ENCODE data around the gene SPINK4.

The SPINK4 gene

DNA sequence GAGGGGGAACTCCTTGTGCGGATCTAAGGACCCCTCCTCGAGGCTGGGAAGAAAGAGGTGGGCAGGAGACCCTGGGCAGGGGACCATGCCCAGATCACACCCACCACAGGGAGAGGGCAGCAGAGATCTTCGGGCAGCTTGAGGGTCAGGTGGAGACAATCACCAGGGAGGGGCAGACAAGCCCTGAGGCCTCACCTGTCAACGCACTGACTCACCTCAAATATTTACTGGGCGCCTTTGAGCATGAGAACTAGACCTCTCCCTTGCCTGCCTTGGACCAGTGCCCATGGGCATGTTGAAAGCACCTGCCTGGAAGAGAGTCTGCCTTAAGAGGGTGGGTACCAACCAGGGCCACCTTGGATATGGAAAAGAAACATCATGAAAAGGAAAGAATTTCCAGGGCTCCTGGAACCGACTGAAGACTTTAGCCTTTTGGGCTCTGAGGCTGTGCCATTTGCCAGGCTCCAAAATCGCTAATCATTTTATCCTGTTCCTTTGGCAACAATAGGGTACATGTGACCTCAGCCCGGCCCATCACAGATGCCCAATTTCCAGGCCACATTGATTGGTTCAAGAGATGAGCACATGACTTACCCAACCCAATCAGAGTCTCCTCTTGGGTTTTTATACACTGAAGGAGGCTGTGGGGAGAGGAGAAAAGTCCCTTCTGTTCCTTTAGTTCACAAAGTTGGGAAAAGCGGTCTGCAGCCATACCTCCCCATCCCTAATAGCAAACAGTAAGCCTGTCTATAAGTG lies 10.4 kb upstream of the SPINK4 start:
- no peak overlapping the region for H3K4me3 ChIP-seq (replicated peaks in 1 of 2; ENCODE audit: low read depth in 2 of 2, low read length in 2 of 2)
- no peak for TF ChIP-seq CTCF (IDR thresholded peaks at IDR 0.05; ENCODE audit: low read depth, low read length)
- DNase-seq (ENCODE audit: low read depth in 2 of 2): no peak

- TF ChIP-seq CTCF (IDR thresholded peaks at IDR 0.05; ENCODE audit: low read depth, low read length): no peak
- DNase-seq (ENCODE audit: low read depth in 2 of 2): no peak
- no peak overlapping the region for H3K4me3 ChIP-seq (replicated peaks in 1 of 2; ENCODE audit: low read depth in 2 of 2, low read length in 2 of 2)
Measured at GRCh38 chr9:33230756-33231622, 9.0 kb upstream of the SPINK4 start.

DNA sequence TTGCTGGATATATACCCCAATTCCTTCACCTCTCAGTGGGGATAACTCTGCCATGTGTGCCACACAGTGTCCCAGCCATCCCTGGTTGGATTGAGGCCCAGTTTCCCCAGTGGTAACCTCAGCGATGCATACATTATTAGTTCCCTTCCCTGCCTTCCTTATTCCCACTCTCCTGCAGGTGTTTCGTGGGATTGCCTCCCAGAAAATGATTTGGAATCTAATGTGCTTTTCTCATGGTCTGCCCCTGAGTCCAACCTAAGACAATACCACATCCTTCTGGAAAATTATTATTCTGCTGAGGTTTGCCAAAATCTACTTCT lies 8.4 kb upstream of the SPINK4 start:
- DNase-seq (ENCODE audit: low read depth in 2 of 2): no peak
- H3K4me3 ChIP-seq (replicated peaks in 1 of 2; ENCODE audit: low read depth in 2 of 2, low read length in 2 of 2): no peak overlapping the region
- no peak for TF ChIP-seq CTCF (IDR thresholded peaks at IDR 0.05; ENCODE audit: low read depth, low read length)

DNA sequence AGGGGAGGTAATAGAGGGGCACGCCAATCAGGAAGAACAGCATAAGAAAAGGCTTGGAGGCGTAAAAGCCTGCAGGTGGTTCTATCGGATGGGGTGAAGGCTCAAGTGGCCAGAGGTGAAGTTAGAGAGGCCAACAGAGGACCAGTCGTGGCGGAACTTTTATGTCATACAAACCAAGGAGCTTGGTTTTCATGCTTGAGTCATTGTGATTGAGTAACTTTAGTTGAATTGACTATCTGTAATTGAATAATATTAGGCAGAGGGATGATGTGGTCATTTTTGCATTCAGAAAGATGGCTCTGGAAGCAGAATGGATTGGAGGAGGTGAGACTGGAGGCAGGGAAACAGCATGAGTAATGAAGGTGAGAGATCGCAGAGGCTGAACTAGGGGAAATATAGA lies 7.2 kb upstream of the SPINK4 start:
- TF ChIP-seq CTCF (IDR thresholded peaks at IDR 0.05; ENCODE audit: low read depth, low read length): no peak
- DNase-seq (ENCODE audit: low read depth in 2 of 2): no peak
- H3K4me3 ChIP-seq (replicated peaks in 1 of 2; ENCODE audit: low read depth in 2 of 2, low read length in 2 of 2): no peak overlapping the region

DNA sequence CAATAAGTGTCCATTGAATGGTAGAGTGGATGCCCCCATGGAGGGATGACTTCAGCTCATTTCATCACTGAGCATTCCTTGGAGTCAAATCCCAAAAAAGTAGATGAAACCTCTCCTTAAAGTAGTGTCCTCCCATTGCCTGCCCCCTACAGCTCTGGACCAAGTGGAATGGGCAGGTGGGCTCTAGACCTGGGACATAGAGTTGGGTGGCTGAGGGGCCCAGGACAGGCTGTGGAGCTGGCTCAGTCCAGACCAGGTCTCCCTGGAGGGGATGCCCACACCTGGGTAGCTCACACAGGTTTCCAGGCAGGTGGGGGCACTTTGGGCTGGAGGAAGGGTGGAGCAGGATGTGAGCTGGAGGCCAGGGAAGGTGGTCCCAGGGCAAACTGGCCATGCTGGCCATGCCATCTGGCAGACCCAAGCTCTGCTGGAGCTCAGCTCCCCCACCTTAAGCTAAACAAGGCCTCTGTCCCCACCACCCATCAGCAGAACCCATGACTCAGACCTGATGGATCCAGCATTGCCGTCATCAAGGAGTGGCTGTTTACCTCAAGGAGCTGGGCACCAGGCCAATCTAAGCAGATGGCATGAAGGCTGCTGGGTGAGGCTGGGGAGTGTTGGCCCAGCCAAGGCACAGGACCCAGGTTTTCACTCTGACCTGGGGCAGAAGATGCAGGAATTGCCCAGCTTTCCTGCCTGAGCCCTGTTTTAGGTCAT lies 6.2 kb upstream of the SPINK4 start:
- no peak overlapping the region for H3K4me3 ChIP-seq (replicated peaks in 1 of 2; ENCODE audit: low read depth in 2 of 2, low read length in 2 of 2)
- no peak for TF ChIP-seq CTCF (IDR thresholded peaks at IDR 0.05; ENCODE audit: low read depth, low read length)
- peak; percentile 88 to 97 for DNase-seq (ENCODE audit: low read depth in 2 of 2)

DNA sequence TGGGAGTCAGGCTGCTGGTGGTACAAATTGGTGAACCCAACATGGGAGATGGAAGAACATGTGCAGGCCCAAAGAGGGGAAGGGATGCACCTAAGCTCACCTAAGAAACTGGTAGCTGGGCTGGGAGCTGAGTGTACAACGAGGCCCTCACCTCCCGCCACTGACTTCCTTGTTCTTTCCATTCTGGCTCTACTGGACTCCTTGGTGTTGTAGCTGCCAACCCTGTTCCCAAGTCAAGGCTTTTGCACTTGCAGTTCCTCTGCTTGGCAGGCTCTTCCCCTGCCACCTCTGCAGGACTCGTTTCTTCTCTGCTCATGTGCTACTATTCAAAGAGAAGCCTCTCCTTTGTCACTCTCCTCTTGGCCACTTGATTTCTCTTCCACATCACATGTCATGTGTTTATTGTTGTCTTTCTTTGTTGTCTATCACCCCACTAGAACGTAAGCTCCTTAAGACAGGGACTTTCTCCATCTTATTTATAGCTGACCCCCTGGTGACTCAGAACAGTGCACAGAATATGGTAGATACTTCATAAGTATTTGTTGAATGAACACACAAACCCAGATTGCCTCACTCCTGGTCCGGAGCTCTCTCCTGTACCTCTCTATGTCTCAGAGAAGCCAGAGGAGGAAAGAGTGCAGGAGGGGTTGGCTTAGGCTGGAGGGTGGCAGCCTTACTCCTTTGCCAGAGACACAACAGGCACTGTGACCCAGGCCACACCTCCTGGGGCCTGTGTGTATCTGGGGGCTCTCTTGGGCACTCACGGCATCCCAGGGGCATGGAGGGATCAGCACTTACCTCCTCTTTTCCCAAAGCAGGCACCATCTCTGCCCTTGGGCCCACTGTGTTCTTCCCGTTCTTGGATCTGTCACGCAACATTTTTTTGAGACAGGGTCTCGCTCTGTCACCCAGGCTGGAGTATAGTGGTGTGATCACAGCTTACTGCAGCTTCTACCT lies 5.2 kb upstream of the SPINK4 start:
- no peak for TF ChIP-seq CTCF (IDR thresholded peaks at IDR 0.05; ENCODE audit: low read depth, low read length)
- DNase-seq (ENCODE audit: low read depth in 2 of 2): peak in 1 of 2 donors; percentile 74
- no peak overlapping the region for H3K4me3 ChIP-seq (replicated peaks in 1 of 2; ENCODE audit: low read depth in 2 of 2, low read length in 2 of 2)

Measured in cardiac fibroblast (primary cell).